LNCaP clone FGC (cell line): ENCODE results near the gene GRIA3.

Source experiments
- DNase-seq: peaks from one replicate; pipeline ENCODE4 v3.0.0-alpha.2; 2011; ENCODE audit warnings: low read depth
- H3K4me3 ChIP-seq: 2 replicates; pipeline ENCODE4 v1.5.1; 2011; ENCODE audit warnings: mild to moderate bottlenecking, low read depth, low read length, control low read depth
- TF ChIP-seq, protein P1 (sequence below): IDR thresholded peaks from 2 replicates; pipeline ENCODE4 v1.5.1; 2012; ENCODE audit warnings: mild to moderate bottlenecking; ENCODE audit not compliant: control insufficient read depth, insufficient read depth; ENCODE audit errors: extremely low read depth

The GRIA3 gene

DNA sequence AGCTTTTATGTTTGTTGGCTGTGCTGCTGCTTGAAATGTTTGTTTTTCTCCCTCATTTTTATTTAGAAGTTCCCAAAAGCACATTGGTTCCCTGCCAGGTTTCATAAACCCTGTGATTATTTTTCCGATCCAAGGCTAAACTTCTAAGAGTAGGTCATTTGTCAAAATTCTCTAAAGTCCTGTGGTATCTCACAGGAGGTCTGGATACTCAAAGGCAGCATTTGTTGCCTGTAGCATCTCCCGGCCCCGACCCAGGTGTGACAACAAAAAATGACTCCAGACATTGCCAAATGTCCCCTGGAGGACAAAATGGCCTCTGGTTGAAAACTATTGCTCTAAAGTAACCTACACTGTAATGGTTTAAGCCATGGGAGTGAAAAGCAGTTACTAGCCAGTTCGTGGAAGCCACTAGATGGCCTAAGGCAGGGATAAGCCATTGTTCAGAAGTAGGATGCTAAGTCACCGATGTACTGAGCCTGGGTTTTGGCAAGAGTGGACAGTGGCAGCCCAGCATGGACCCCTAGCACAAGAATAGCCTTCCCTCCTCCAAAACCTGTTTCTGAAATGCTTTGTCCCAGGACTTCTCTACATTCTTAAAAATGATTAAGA, 292.6 kb downstream of the GRIA3 start:
- no peak for DNase-seq
- no peak overlapping the region for H3K4me3 ChIP-seq
- TF ChIP-seq, protein P1, sequence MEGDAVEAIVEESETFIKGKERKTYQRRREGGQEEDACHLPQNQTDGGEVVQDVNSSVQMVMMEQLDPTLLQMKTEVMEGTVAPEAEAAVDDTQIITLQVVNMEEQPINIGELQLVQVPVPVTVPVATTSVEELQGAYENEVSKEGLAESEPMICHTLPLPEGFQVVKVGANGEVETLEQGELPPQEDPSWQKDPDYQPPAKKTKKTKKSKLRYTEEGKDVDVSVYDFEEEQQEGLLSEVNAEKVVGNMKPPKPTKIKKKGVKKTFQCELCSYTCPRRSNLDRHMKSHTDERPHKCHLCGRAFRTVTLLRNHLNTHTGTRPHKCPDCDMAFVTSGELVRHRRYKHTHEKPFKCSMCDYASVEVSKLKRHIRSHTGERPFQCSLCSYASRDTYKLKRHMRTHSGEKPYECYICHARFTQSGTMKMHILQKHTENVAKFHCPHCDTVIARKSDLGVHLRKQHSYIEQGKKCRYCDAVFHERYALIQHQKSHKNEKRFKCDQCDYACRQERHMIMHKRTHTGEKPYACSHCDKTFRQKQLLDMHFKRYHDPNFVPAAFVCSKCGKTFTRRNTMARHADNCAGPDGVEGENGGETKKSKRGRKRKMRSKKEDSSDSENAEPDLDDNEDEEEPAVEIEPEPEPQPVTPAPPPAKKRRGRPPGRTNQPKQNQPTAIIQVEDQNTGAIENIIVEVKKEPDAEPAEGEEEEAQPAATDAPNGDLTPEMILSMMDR, result no peak

DNA sequence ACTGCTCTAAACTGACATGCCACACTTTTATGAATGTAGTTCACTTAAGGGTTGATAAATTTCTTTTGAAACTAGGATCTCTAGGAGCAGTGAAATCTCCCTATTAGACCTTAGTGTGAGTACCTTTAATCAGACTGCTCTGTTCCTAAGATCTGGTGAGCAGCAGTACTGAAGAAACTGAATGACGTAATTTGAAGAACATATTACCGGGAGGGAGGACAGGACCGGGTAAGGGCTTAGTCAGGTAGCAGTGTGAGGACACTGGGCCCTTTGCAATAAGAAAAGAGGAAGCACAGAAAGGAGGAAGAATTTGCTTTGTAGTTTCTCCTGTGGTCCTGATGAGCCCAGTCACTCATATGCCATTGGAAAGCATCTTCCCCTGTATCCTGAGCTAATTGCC, 293.6 kb downstream of the GRIA3 start:
- DNase-seq, result no peak
- TF ChIP-seq, protein P1, result no peak
- no peak overlapping the region for H3K4me3 ChIP-seq

DNA sequence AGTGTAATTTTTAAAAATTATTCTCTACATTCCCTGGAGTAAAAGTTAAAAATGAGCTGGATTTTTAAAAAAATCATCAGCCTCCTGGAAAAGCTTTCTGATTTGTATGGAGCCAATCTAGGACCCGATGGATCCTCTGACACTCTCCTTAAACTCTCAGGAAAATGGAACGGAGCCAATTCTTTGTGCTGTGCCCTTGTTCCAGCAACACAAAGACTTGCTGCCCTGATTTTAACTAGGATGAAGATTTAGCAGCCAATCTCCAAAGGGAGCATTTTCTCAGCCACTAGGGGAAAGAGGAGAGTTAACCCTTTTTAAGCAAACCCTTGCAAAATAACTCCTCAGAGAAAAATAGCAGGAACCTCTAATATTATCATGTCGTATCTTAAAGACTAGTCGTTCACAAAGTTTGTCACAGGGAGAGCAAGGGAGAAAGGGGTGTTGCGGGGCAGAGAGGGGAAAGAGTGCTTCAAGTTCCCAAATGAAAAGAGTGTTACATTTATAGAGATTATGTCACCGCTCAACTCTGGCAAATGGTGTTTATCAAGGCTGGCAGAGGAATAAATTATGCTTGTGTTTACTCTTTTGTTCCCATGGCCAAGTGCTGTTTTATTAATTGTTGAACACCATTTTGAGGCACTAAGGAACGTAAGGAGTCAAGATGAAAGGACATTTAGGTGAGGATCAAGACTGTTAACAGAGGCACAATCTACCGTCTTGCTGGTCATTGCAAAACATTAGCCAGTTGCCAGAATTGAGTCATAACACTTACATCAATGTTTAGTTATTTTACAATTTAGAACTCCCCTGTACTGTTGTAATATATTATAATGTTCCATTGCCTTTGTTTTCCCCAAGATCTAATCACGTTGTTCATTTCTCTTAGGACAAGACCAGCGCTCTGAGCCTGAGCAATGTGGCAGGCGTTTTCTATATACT, 298.1 kb downstream of the GRIA3 start:
- TF ChIP-seq, protein P1, result no peak
- H3K4me3 ChIP-seq, result no peak overlapping the region
- no peak for DNase-seq

DNA sequence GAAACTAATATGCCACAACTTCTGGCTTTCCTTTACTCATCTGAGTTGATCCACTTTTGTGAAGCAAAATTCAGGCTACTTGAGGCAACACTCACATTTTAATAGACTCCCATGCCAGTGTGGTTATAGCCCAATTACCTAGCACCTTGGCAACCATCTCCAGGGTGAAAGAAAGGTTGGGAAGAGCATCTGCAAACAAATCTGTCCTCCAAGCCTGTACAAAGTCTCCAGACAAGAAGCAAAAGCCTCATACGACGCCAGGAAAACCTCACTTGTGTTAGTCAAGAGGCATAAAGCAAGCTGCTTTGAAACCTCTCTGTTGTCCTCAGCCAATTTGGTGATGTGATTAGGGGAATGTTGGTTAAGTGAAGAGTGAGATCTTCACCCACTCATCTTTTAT, 302.2 kb downstream of the GRIA3 start:
- TF ChIP-seq, protein P1, result no peak
- H3K4me3 ChIP-seq, result no peak overlapping the region
- DNase-seq, result no peak

DNA sequence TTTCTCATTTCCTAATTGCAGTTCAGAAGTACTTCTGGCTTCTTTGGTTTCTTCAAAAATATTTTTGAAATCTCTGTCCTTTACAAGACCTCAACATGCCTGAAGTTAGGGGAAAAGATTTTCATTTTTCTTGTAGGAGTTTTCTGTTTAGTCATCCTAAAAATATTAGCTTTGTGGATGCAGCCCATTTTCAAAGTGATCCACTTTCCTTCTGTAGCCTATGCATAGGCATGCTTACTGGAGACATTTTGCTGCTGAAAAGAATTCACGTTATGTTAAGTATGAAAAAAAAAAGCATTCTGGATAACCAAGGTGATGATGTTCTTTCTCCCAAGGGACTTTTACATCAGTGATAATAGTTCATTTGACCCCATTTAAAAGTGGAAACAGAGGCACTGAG, 303.2 kb downstream of the GRIA3 start:
- TF ChIP-seq, protein P1, result no peak
- DNase-seq, result no peak
- no peak overlapping the region for H3K4me3 ChIP-seq

DNA sequence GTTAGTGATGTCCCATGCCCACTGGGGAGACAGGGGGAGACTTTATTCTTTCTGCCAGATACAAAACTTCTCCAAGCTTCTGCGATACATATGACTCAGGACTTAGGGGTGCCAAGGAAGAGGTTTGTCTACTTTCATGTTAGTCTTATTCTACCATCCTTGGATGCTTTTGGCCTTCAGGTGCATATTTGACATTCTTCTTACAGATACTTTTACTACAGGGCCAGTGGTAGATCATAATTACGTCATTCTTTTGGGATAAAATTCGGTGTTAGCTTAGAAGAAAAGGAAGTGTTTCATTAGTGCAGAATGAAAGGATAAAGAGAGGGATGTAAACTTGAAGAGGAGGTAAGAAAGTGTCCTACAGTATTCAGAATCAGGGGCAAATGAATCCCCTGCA, 303.6 kb downstream of the GRIA3 start:
- DNase-seq, result no peak
- TF ChIP-seq, protein P1, result no peak
- no peak overlapping the region for H3K4me3 ChIP-seq
